ENCODE measurements around the gene NHP2. TPM values are rescaled to one million over a fixed set of nuclear protein-coding genes. Genes with fewer than 3 reads are reported as not detected.

Gene NHP2
- polyA plus RNA-seq, 3 donors = 119 to 208 (median 201) TPM

- WGBS, 3 donors = 55 to 76% (median 67%) methylated on average over 38 of the region's 38 CpGs
- no peak overlapping the region for H3K27ac ChIP-seq (ENCODE audit: low read depth, low read length)
Measured at GRCh38 chr5:178121391-178122276, 32.1 kb downstream of the NHP2 start.

DNA sequence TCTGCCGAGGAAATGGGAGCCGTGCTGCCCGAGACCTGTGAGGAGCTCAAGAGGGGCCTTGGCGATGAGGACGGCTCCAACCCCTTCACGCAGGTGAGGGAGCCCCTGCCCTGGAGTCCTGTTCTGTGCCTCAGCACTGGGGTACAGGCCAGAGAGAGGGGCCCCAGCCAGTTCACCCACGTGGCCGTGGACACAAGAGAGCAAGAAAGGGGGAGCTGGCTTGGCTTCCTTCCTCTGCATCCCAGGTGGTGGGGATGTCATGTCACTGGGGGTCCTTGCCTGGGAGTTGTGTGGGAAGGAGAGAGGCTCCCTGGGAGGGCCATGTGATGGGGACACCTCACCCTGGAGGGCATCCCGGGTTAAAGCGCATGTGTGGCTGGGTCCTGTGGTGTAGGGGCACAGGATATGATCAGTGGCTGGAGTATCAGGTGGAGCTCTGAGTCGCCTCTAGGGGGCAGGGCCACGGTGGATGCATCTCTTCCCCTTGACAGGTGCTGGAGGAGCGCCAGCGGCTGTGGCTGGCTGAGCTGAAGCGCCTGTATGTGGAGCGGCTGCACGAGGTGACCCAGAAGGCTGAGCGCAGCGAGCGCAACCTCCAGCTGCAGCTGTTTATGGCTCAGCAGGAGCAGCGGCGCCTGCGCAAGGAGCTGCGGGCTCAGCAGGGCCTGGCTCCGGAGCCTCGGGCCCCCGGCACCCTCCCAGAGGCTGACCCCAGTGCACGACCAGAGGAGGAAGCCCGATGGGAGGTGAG, 32.9 kb downstream of the NHP2 start:
- WGBS, 3 donors = 32 to 40% (median 33%) methylated on average over 24 to 29 of the region's 29 CpGs
- no peak overlapping the region for H3K27ac ChIP-seq (ENCODE audit: low read depth, low read length)

DNA sequence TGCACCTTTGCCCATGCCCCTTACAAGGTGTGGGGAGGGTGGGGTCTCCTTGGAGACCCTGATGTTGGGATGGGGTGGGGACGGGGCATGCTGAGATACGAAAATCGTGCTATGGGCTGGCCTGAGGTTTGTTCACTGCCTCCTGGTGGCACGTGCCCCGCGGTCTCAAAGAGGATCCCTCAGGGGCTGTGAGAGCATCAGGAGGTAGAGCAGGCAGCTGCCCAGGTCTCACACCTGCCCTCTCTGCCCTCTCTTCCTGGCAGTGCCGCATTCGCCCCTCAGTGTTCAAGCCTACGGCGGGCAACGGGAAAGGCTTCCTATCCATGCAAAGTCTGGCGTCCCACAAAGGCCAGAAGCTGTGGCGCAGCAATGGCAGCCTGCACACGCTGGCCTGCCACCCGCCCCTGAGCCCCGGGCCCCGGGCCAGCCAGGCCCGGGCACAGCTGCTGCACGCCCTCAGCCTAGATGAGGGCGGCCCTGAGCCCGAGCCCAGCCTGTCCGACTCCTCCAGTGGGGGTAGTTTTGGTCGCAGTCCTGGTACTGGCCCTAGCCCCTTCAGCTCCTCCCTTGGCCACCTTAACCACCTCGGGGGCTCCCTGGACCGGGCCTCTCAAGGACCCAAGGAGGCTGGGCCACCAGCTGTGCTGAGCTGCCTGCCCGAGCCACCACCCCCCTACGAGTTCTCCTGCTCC, 33.6 kb downstream of the NHP2 start:
- H3K27ac ChIP-seq (ENCODE audit: low read depth, low read length) = no peak overlapping the region
- WGBS, 3 donors = 86 to 89% (median 89%) methylated on average over 26 to 27 of the region's 27 CpGs

- WGBS, 3 donors = 56 to 77% (median 66%) methylated on average over 17 to 18 of the region's 18 CpGs
- H3K27ac ChIP-seq (ENCODE audit: low read depth, low read length) = no peak overlapping the region
Measured at GRCh38 chr5:178117923-178118701, 35.6 kb downstream of the NHP2 start.

DNA sequence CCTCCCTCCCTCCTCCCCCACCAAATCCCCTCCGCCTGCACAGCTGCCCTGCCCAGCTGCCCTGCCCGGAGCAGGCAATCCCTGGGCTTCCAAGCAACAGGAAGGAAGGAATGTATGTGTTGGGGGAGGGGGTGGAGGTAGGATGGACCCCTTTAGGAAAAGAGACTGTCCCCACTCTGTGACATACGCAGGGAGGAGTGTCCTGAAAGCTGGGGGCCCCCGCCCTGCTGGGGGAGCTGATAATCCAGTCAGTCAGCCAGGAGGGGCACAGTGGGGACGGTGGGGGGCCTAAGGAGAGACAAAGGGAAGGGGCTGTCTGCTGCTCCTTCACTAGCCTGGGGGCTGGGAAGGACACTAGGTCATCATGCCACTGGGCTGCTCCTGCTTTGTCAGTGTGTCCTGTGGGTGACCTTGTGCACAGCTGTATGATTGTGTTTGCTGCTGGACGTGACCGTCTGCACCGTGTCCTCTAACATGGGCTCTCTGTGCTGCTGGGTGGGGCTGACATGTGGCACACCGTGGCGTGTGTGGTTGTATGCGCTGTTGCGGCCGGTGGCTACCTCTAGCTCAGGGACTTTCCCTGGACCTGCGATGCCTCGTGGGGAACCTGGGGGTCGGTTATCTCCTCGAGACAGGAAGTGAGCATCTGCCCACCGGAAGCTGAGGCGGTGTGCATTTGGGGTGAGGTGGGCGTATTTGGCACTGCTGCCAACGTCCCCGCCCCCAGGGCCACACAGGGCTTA, 37.4 kb downstream of the NHP2 start:
- no peak overlapping the region for H3K27ac ChIP-seq (ENCODE audit: low read depth, low read length)
- 20 to 23% (median 21%) methylated on average over 22 of the region's 22 CpGs for WGBS, 3 donors

DNA sequence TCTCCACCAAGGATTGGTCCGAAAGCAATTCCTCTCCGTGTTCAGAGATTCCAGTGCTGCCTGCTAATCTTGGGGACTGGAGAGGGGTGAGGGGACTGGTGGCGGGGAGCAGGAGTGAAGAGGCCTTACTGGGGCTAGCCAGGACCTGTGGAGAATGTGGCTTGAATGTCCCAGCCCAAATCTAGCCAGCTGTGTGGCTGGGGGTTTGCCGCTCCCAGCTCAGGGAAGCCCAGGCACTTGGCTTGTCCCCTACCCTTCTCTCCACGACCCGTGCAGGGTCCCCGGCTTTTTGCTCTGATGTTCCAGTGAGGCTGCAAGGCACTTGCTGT, 37.9 kb downstream of the NHP2 start:
- 27 to 39% (median 29%) methylated on average over 7 of the region's 7 CpGs for WGBS, 3 donors
- no peak overlapping the region for H3K27ac ChIP-seq (ENCODE audit: low read depth, low read length)

DNA sequence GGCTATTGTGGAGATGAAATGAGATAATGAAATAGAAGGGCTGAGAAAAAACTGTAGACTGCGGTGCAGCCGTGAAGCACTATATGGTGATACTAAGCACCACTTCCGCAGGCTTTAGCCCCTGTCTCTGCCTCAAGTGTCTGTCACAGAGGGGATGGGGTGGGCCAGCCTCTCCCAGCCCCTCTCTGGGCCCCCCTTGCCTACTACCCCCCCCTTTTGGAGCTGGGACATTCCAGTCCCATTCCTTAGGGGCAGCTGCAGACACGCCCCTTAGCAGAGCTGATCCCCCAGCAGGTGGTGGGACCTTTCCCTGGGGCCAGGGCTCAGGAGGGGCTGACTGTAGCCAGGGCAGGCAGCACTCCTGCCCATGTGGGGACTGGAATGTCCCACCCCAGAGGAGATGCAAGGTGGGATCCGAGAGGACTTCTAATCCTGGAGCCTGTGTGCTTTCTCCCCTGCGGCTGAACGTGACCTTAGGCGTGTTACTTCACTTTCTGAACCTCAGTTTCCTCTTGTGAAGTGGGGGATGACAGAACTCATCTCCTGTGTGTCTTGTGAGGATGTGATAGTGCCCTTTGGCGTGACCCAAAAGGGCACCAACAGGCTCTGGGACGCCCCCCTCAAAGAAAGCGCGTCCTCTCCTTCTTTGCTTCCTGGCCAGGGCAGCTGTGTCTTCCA, 38.4 kb downstream of the NHP2 start:
- WGBS, 3 donors = 47 to 61% (median 57%) methylated on average over 11 to 12 of the region's 12 CpGs
- no peak overlapping the region for H3K27ac ChIP-seq (ENCODE audit: low read depth, low read length)

DNA sequence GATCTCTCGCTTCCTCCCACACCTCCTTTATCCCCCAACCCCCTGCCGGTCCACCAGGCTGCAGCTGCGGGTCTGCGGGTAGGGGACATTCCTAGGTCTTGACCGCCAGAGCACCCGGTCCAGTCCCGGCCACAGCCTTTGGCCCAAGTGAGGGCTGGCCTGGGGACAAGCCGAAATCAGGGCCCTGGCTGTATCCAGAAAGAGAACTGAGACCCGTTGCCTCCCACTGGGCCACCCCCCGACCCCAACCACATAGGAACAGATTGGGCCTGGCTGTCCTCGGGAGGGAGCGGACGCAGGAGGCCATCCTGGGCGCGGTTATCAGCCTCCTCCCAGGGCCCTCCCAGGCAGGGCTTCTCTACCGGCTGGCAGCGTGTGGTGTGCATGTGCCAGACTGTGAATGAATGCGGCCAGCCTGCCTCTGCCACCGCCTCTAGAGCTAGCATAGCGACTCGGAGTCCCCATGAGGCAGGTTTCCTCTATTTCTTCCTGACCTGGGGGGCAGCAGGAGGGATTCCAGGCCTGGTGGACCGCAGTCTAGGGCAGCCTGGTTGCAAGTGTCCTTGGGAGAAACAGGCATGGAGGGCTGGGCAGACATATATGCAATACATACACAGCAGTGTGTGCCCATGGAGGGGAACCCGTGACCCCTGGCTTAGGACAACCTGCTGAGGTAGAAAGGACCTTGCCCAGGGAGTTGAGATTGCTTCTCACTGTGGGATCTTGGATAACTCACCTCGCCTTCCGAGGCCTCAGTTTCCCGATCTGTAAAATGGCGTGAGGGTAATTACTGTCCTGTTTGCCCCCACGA, 39.2 kb downstream of the NHP2 start:
- no peak overlapping the region for H3K27ac ChIP-seq (ENCODE audit: low read depth, low read length)
- WGBS, 3 donors = 17 to 21% (median 20%) methylated on average over 28 of the region's 28 CpGs

GRCh38 chr5:178113841-178114324, 39.8 kb downstream of the NHP2 start:
- H3K27ac ChIP-seq (ENCODE audit: low read depth, low read length) = no peak overlapping the region
- WGBS, 3 donors = 1 to 3% (median 2%) methylated on average over 29 to 41 of the region's 41 CpGs

DNA sequence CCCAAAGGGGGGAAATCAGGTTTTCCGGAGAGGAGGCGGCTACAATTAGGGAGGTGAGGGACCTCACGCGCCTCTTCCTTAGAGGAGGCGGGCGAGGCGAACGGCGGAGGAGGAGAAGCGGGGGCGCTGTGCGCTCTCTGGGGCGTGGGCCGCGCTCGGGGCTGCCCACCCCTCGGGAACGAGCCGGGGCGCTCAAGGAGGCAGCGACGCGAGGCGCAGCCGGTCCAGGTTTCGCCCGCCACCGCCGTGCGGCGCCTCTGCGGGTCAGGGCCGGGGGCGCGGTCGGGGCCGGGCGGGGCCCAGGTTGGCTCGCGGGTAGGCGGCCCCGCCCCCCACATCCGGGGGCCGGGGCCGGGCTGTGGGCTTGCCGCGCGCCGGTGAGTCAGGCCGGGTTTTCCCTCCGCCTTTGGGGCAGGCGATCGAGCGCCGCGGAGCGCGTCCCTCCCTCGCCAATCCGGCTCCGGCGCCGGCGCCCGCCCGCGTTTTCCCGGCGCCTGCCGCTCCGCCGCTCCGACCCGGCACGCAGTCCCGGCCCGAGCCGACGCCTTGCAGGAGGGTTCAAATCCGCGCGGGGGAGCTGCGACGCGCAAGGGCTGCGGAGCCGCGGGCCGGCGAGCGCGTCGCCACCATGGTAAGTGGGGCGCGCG, 40.4 kb downstream of the NHP2 start, which contains the start of gene N4BP3:
N4BP3 (plus strand) TSS at position 392 of the 647 bp plus-strand sequence. CDS start 6,052 bp downstream, outside the sequence.
- H3K27ac ChIP-seq (ENCODE audit: low read depth, low read length) = no peak within 1 kb of the TSS
- 1% methylated on average over 66 to 96 of the region's 96 CpGs for WGBS, 3 donors

DNA sequence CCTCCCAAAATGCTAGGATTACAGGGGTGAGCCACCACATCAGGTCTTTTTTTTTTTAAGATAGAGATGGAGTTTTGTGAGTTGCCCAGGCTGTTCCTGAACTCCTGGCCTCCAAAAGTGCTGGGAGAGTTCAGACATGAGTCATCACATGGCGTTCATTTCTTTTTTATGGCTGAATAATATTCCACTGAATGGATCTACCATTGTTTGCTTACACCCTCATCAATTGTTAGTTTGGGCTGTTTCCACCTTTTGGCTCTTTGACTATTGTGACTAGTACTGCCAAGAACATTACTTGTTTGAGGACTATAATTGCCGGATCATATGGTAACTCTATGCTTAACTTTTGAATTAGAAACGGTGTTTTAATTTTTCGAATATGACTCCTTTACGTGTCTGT, 41.1 kb downstream of the NHP2 start:
- WGBS, 3 donors = 73 to 80% (median 79%) methylated on average over 5 of the region's 5 CpGs
- no peak overlapping the region for H3K27ac ChIP-seq (ENCODE audit: low read depth, low read length)

DNA sequence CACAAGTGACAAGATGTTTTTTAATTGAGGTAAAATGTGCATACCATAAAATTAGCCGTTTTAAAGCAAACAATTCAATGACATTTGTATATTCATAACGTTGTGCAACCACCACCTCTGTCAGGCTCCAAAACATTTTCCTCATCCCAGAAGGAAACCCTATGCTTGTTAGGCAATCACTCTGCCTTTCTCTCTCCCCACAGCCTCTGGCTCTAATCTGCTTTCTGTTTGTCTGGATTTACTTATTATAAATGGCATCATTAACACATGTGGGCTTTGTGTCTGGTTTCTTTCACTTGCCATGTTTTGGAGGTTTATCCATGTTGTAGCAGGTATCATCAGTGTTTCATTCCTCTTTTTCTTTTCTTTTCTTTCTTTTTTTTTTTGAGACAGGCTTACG, 41.8 kb downstream of the NHP2 start:
- 33 to 49% (median 37%) methylated on average over 3 of the region's 3 CpGs for WGBS, 3 donors
- H3K27ac ChIP-seq (ENCODE audit: low read depth, low read length) = no peak overlapping the region

DNA sequence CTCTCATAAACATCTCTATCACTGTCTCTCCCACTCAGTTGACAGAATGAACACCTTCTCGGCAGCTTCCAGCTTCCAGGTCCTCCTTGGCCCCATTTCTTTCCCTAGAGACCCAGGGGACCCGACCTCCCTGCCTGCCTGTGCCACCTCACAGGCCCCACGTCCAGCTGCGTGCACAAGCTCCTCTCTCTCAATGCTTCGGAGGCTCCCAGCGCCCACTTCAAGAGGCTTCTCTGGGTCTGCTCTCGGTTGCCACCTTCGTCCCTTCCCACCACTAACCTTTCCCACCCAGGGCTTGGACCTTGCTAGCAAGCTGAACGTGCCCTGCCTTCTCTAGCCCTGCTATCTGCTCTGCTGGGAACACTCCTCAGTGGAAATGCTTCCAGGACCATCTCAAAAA, 43.2 kb downstream of the NHP2 start:
- 83 to 93% (median 93%) methylated on average over 9 of the region's 9 CpGs for WGBS, 3 donors
- H3K27ac ChIP-seq (ENCODE audit: low read depth, low read length) = no peak overlapping the region

DNA sequence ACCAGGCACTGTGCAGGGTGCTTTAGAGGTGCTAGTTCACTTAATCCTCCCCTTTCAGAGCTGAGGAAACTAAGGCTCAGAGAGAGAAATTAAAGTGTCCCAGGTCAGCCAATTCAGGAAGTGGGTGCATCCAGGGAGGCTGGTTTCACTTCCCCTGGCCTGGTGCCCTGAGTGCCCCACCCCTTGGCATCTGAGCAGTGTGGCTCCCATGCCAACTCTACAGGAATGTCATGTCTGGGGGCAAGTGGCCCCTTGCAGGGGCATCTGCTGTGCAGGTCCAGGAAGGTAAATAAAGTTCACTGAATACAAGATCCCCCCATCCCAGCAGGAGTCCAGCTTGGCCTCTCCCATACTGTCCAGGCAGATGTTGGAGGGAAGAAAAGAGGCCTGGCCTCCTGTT, 44.7 kb downstream of the NHP2 start:
- H3K27ac ChIP-seq (ENCODE audit: low read depth, low read length) = no peak overlapping the region

DNA sequence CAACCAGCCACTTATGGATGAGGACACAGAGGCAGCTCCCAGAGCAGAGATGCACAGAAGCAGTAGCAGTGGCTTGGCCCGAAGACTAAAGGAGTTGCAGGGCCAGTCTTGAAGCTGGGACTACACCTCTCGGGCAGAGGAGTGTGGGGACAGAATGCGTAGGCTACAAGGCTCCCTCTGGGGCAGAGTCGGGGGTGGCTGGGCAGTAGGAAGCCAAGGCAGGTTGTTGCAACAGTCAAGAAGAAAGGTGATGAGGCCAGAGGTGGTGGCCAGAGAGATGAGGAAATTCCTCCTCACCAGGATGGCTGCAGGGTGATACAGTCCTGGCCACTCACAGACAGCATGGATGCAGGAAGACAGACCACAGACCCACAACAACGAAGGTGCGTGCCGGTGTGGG, 45.2 kb downstream of the NHP2 start:
- 73 to 83% (median 73%) methylated on average over 7 of the region's 7 CpGs for WGBS, 3 donors
- no peak overlapping the region for H3K27ac ChIP-seq (ENCODE audit: low read depth, low read length)

DNA sequence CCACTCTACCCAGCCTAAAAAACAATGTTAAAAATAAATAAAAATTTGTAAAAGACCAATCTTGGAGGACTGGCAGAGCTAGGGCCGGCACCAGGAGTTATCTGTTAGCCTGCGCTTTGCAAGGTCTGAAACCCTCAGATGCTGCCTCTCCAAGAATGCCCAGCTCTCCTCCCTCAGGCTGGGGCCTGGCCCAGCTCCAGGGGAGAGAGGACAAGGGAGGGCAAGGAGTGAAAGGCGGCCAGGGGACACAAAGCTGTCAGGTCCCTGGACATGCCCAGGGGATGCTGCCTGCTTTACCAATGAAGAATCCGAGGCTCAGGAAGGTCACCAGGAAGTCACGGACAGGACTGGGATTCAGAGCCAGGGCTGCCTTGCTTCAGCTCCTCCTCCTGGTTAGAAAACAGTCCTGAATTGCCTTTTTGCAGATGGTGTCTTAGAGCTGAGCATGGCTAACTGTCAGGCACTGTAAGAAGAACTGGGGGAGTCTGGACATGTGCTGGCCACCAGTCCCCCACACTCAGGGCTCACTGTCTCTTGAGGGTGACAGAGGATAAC, 45.9 kb downstream of the NHP2 start:
- 57 to 63% (median 61%) methylated on average over 5 of the region's 5 CpGs for WGBS, 3 donors
- no peak overlapping the region for H3K27ac ChIP-seq (ENCODE audit: low read depth, low read length)
